MM.1S (cell line): ENCODE measurements around the gene KSR2.

ENCODE experiments used
- EZH2 ChIP-seq: fragments of 300-600 bp; sonication (generic); optimal IDR thresholded peaks from 2 replicates; pipeline ENCODE3; 2017; ENCODE audit warnings: low read depth, mild to moderate bottlenecking, antibody characterized with exemption, low read length, mixed read lengths
- TF ChIP-seq, protein P1 (sequence below): fragments of 300-600 bp; sonication (generic); IDR thresholded peaks from 2 replicates; pipeline ENCODE4 v1.5.1; 2016; ENCODE audit warnings: antibody characterized with exemption, low read length, mixed read lengths

DNA sequence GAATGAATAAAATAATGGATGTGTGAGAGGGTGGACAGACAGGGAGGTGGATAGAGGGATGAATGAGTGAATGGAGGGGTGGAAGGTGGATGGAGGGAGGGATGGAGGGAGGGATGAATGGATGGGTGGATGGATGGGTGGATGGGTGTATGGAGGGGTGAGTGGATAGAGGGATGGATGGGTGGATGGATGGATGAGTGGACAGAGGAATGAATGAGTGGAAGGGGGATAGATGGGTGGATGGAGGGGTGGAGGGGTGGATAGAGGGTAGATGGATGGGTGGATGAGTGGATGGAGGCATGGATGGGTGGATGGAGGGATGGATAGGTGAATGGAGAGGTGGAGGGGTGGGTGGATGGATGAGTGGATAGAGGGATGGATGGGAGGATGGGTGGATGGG, 559.5 kb downstream of the KSR2 start:
- TF ChIP-seq EZH2, result no peak
- TF ChIP-seq, protein P1, sequence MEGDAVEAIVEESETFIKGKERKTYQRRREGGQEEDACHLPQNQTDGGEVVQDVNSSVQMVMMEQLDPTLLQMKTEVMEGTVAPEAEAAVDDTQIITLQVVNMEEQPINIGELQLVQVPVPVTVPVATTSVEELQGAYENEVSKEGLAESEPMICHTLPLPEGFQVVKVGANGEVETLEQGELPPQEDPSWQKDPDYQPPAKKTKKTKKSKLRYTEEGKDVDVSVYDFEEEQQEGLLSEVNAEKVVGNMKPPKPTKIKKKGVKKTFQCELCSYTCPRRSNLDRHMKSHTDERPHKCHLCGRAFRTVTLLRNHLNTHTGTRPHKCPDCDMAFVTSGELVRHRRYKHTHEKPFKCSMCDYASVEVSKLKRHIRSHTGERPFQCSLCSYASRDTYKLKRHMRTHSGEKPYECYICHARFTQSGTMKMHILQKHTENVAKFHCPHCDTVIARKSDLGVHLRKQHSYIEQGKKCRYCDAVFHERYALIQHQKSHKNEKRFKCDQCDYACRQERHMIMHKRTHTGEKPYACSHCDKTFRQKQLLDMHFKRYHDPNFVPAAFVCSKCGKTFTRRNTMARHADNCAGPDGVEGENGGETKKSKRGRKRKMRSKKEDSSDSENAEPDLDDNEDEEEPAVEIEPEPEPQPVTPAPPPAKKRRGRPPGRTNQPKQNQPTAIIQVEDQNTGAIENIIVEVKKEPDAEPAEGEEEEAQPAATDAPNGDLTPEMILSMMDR, result no peak
